RWPE2 (cell line): ENCODE data around the gene MTFP1.

ENCODE experiments used
- ATAC-seq: fragments of 200-7000 bp; cut with Tn5 transposase; 3 replicates; pipeline ENCODE4 v1.9.1; 2021; ENCODE audit warnings: low read depth
- DNase-seq: peaks from one replicate; pipeline ENCODE4 v3.0.0-alpha.2; 2020; ENCODE audit warnings: low spot score
- H3K27ac ChIP-seq: fragments of 450-650 bp; 2 replicates; pipeline ENCODE4 v1.5.1; 2017; ENCODE audit warnings: mild to moderate bottlenecking; ENCODE audit not compliant: poor library complexity, severe bottlenecking
- H3K27me3 ChIP-seq: fragments of 250-450 bp; sonication (Bioruptor Pico); 2 replicates; pipeline ENCODE4 v1.5.1; 2021; ENCODE audit warnings: mild to moderate bottlenecking, moderate library complexity; ENCODE audit not compliant: insufficient read depth, poor library complexity, severe bottlenecking
- H3K36me3 ChIP-seq: fragments of 250-450 bp; sonication (Bioruptor Pico); 2 replicates; pipeline ENCODE4 v1.5.1; 2020; ENCODE audit warnings: low read depth, mild to moderate bottlenecking, moderate library complexity
- H3K4me1 ChIP-seq: fragments of 250-450 bp; sonication (Bioruptor Pico); 2 replicates; pipeline ENCODE4 v1.5.1; 2021; ENCODE audit warnings: mild to moderate bottlenecking, moderate library complexity; ENCODE audit not compliant: insufficient read depth, poor library complexity, severe bottlenecking
- H3K4me3 ChIP-seq: fragments of 250-450 bp; sonication (Bioruptor Pico); 2 replicates; pipeline ENCODE4 v1.5.1; 2021; ENCODE audit warnings: mild to moderate bottlenecking, moderate library complexity; ENCODE audit not compliant: severe bottlenecking
- H3K9me3 ChIP-seq: fragments of 250-450 bp; sonication (Bioruptor Pico); 2 replicates; pipeline ENCODE4 v1.5.1; 2021; ENCODE audit warnings: mild to moderate bottlenecking, moderate library complexity; ENCODE audit not compliant: severe bottlenecking
- CTCF ChIP-seq: fragments of 450-650 bp; IDR thresholded peaks from one replicate; pipeline ENCODE4 v1.5.1; 2017; ENCODE audit warnings: mild to moderate bottlenecking, moderate library complexity; ENCODE audit not compliant: poor library complexity, severe bottlenecking

Gene MTFP1

GRCh38 chr22:30385942-30386341 lies 39.6 kb upstream of the MTFP1 start:
- H3K27me3 ChIP-seq = no peaks in the 10 kb centered on the region
- H3K4me1 ChIP-seq = no peaks in the 10 kb centered on the region
- H3K4me3 ChIP-seq = no peak overlapping the region
- peaks cover 6% of the 10 kb centered on the region for H3K36me3 ChIP-seq
- no peak overlapping the region for H3K27ac ChIP-seq
- no peaks in the 10 kb centered on the region for H3K9me3 ChIP-seq
- DNase-seq (no peak), ATAC-seq (no peak)
- TF ChIP-seq CTCF = no peak

- Histone ChIP-seq H3K27me3 (no peaks in the 10 kb centered on the region), H3K4me3 (peak overlapping the region; percentile 86), H3K27ac (peak overlapping the region; percentile 43), H3K36me3 (peaks cover 6% of the 10 kb centered on the region), H3K9me3 (no peaks in the 10 kb centered on the region), H3K4me1 (no peaks in the 10 kb centered on the region)
- no peak for DNase-seq
- no peak for TF ChIP-seq CTCF
- ATAC-seq = no peak
Observed at GRCh38 chr22:30386608-30386959, 39.0 kb upstream of the MTFP1 start.

- ATAC-seq = peak; percentile 78
Observed at GRCh38 chr22:30386960-30387827, 38.4 kb upstream of the MTFP1 start, which contains the start of gene RNF215. Gene RNF215 (minus strand): TSS chr22:30387411. CDS start chr22:30387313, 98 bp downstream.

GRCh38 chr22:30390974-30391691 lies 34.4 kb upstream of the MTFP1 start:
- peak; percentile 82 for TF ChIP-seq CTCF
- ATAC-seq = peak; percentile 39; the same call in 2 of the 3 replicates
- Histone ChIP-seq H3K27me3 (no peaks in the 10 kb centered on the region), H3K27ac (no peak overlapping the region), H3K4me3 (no peak overlapping the region), H3K9me3 (no peaks in the 10 kb centered on the region), H3K36me3 (no peaks in the 10 kb centered on the region), H3K4me1 (no peaks in the 10 kb centered on the region)
- DNase-seq = no peak

More at GRCh38 chr22:30386960-30387827, 38.4 kb upstream of the MTFP1 start, which contains the start of gene RNF215:
- H3K9me3 ChIP-seq = no peaks in the 10 kb centered on the region
- H3K4me3 ChIP-seq = peak within 1 kb of the TSS; percentile 86
- H3K27ac ChIP-seq = peak within 1 kb of the TSS; percentile 43
- no peak for DNase-seq
- peak; percentile 97 for TF ChIP-seq CTCF
- H3K36me3 ChIP-seq = peaks cover 6% of the 10 kb centered on the region
- no peaks in the 10 kb centered on the region for H3K27me3 ChIP-seq
- no peaks in the 10 kb centered on the region for H3K4me1 ChIP-seq
